HL-60/S4 treated with phorbol 12-myristate 13-acetate at 8.2 ng/mL for 4 days and 3 days (cell line): ENCODE data around the gene STARD10.
"Not testable (repeated sequence)": the region's sequence is repeated elsewhere in the genome, so short reads cannot be mapped to it uniquely, and the experiment has no call there.

ENCODE experiments used
- in situ Hi-C: fragments of 300-500 bp; cut with MboI; formaldehyde crosslinking; loops from 2 replicates; pipeline ENCODE4 v1.15.0; 2022; ENCODE audit warnings: low sequenced_read_pairs

STARD10 gene, protein sequence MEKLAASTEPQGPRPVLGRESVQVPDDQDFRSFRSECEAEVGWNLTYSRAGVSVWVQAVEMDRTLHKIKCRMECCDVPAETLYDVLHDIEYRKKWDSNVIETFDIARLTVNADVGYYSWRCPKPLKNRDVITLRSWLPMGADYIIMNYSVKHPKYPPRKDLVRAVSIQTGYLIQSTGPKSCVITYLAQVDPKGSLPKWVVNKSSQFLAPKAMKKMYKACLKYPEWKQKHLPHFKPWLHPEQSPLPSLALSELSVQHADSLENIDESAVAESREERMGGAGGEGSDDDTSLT

GRCh38 chr11:72793425-72794367 is at the start of gene STARD10:
TSS of gene STARD10 (minus strand) at chr11:72794047. CDS start at chr11:72781181, 12,866 bp downstream.
- in situ Hi-C loops: no loop called here

DNA sequence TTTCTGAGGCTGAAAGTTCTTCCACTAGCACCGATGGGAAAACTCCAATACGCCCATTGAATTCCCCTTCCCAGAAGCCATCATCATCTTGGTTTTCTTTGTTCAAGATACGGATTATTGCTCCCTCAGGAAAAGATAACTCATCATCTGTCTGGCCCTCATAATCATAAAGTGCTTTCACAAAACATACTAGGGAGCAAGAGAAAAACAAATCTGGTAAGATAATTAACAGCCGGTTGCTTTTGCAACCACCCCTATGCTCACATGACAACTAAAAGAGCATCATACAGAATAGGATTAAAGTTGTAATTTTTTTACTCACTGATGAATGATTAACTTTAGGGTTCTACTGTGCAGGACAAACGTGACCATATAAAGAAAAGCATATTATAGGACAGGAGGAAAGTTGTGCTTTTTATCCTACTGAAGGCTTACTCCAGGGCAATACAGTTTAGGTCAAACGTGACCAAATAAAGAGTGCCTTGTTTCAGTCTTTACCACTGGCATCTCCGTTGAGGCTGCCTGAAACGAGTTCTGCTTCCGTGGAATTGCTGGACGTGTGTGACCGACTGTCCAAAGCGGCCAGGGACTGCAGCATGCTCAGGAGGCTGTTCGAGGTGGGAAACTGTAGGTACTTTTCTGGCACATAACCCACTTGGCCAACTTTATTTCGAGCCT is 48.9 kb upstream of the STARD10 start:
- in situ Hi-C loops: no loop called here

DNA sequence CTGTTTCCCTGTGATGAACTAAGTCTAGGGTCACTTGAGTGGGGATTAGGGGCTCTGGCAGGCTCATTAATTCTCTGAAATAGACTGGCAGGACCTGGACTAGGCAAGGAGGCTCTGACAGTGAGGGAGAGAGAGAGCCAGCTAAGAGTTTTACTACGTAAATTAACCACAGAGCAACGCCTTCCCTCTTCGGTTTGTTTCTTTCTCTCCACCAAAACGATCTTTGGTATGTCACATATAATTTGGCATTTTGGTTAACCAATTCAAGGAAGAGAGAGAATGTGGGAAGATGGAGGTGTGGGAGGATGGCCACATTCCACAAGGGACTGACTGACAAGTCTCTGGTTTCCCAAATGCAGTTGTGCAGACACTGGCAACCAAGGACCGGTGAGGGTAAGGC is 48.3 kb upstream of the STARD10 start:
- in situ Hi-C loops: no loop called here

GRCh38 chr11:72841397-72841796 is 47.5 kb upstream of the STARD10 start:
- in situ Hi-C loops: no loop called here

DNA sequence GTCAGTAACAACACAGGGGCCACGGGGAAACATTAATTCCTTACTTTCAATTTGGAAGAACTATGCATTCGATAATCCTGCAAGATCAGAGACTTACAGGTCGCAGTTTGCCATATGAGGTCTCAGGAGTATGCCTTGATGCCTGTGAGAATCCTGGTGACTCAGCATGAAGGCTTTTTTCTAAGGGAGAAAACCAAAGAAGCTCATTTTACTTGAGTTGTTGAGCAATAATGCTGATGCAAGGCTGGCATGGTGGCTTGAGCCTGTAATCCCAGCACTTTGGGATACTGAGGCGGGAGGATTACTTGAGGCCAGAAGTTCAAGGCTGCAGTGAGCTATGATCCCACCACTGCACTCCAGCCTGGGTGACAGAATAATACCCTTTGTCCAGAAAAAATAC is 46.9 kb upstream of the STARD10 start:
- in situ Hi-C loops: no loop called here

DNA sequence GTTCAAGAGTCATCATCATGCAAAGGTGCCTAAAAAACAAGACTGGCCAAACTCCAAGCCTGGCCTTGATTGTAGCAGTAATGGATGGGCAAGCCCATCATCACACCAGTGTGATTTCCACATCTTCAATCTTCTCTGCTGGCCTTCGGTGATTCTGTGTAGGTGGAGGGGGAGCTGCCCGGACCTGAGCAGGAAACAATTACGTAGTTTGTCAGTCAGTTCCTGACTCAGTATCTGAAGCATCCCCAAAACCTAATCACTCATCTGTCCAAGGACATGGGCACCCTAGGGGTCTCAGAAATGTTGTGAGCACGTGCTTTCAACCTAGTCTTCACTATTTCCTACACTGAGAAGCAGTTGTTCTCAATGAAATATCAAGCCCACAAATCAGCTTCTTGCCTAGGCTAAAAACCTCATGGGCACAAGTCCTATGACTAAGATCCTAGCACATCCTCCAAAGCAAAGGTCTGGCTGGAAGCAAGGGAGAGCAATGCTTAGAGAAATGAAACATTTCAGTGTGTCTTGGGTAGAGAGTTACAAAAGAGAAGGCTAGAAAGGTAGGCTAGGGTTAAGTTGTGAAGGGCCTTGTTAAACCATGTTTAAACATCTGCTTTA is 45.0 kb upstream of the STARD10 start:
- in situ Hi-C loops: no loop called here

- in situ Hi-C loops: no loop called here
Observed at GRCh38 chr11:72836111-72836510, 42.3 kb upstream of the STARD10 start.

- in situ Hi-C loops: no loop called here
Observed at GRCh38 chr11:72834905-72835304, 41.1 kb upstream of the STARD10 start.

DNA sequence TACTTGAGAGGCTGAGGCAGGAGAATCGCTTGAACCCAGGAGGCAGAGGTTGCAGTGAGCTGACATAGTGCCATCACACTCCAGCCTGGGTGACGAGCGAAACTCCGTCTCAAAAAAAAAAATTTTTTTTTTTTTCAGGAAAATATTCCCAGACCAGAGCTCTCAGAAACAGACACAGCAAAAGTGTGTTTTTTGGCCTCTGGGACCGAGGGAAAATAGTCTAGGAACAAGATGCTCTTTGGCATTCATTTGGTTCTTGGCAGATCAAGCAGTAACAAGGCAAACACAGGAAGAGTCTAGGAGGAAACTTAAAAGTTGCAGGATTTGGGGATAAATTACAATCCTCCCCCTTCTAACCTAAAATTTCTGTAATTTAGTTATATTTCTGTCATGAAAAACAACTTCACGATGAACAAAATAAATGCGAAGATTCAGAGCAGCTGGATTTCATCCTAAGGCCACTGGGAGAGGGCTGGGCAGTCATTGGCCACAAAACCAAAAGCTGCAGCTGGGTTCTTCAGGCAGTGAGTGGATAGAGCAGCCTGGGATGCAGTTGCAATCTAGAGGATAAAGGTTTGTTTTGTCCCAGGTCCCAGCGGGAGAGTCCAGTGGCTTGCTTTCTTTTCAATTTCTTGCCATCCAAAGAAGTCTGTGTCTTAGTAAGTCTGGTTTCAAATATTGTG is 40.1 kb upstream of the STARD10 start:
- in situ Hi-C loops: no loop called here

- in situ Hi-C loops: no loop called here
Observed at GRCh38 chr11:72833083-72833733, 39.4 kb upstream of the STARD10 start.

DNA sequence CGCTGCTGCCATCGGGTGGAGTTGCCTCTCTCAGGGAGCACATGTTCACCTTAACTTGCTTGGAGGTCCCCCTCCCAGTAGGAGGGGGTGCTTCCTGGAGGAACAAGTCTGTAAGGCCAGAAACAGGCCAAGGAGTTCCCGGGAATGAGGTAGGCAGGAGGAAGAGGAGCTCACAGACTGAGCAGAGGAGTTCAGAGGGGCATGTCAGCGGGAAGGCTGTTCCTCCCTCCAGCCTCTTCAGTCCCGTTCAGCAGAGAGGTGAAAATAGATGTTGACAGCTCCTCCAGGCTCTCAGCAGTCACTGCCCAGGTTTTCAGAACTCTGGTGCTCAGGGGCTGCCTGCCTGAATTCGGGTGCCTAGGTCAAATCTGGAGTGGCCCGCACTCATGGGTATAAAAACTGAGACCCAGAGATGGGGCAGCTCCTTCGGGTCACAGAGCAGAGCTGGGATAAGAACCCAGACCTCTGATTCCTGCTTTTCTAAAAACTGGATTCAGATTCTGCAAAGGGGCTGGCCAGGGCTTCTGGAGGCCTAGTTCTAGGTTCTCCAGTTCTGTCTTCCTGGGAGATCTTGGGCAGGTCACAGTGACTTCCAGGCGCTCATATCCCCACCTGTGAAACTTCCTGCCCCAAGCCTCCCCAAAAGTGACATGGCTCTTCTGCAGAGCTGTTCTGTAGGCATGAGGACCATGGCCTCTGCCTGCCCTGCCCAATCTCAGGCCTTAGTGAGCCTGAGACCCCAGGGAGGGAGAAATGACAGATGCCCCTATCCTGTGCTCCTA is 38.6 kb upstream of the STARD10 start:
- in situ Hi-C loops: no loop called here

DNA sequence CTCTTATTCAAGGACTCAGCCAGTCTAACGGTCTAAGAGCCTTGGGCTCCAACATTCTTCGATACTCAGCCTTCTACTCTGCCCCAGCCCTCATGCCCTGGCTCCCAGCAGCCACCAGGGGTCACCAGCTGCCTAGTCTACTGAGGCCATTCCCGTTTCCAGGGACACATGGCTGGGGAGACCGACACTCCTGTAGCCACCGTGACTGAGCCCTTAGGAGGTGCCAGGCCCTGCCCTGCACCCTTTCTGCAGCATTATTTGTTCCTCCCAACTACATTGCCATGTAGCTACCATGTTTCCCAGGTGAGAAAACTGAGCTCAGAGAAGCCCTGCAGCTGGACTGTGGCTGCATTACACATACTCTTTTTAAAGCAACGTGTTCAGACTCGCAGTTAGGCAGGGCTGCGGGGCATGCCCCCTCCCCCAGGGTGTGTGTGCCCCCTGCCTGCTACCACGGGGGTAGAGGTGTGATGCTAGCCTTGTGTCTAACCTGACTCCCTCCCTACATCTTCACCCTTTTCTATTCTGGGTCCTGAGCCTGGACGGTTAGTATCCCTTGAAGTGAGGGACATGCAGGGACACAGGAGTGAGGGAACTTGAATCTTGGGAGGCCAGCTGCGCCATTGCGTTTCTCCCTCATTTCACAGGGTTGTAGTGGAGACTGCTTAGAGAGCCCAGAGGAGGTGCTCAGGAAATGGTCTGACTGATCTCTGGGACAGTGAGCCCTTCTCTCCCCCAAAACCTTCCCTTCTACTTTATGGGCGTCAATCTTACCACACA is 37.9 kb upstream of the STARD10 start:
- in situ Hi-C loops: no loop called here

GRCh38 chr11:72829884-72830533 is 36.2 kb upstream of the STARD10 start:
- in situ Hi-C loops: no loop called here

DNA sequence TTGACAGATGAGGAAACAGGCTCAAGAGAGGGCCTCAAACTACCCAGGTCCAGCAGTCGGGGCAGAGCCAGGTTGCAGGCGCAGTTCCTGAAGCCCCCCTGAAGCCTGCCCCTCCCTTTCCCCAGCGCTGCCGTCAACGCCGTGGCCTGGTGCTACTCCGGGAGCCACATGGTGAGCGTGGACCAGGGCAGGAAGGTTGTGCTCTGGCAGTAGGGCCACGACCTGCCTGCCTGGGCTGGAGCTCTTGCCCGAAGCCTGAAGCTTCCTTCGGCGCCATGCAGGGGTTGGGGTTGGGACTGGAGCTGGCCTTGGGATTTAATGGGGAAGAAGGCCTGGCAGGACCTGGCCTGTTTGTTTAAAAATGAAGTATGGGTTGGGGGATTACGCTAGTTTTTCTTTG is 35.3 kb upstream of the STARD10 start:
- in situ Hi-C loops: no loop called here

- in situ Hi-C loops: no loop called here
Observed at GRCh38 chr11:72828692-72829101, 34.9 kb upstream of the STARD10 start.

DNA sequence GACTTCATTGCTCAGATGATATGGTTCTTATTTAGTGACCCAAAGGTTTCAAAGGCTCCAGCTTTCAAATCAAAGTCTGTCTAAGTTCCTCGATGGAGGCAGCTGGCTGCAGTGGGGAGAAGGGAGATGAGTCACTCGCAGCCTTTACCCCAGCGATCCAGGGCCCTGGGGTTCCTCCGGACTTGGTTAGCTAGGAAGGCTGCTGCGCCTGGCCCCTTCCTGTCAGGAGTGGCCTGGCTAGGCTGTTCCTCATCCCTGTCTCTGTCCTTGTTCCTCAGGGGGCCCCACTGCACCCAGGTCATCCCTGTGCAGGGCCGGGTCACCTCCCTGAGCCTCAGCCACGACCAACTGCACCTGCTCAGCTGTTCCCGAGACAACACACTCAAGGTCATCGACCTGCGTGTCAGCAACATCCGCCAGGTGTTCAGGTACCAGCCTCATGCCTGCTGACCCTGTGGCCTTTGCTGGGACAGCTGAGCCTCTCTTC is 34.3 kb upstream of the STARD10 start:
- in situ Hi-C loops: no loop called here

DNA sequence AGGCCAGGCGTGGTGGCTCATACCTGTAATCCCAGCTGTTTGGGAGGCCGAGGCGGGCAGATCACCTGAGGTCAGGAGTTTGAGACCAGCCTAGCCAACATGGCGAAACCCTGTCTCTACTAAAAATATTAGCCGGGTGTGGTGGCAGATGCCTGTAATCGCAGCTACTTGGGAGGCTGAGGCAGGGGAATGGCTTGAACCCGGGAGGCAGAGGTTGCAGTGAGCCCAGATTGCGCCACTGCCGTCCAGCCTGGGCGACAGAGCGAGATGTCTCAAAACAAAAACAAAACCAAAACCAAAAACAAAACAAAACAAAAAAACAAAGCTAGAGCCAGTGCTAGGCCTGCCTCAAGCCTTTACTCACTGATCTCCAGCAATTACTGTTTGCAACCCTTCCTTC is 33.8 kb upstream of the STARD10 start:
- in situ Hi-C loops: not testable (repeated sequence)
